ENCODE results near the gene MAP2K2. TPM values are rescaled to one million over a fixed set of nuclear protein-coding genes. Genes with fewer than 3 reads are reported as not detected.

The MAP2K2 gene
- total and polyA plus RNA-seq, 9 of the 15 experiments (the other 6 are each of a cell fraction or from before 2014, with no cell fraction given): 1.0 to 151 (median 58.3) TPM

DNA sequence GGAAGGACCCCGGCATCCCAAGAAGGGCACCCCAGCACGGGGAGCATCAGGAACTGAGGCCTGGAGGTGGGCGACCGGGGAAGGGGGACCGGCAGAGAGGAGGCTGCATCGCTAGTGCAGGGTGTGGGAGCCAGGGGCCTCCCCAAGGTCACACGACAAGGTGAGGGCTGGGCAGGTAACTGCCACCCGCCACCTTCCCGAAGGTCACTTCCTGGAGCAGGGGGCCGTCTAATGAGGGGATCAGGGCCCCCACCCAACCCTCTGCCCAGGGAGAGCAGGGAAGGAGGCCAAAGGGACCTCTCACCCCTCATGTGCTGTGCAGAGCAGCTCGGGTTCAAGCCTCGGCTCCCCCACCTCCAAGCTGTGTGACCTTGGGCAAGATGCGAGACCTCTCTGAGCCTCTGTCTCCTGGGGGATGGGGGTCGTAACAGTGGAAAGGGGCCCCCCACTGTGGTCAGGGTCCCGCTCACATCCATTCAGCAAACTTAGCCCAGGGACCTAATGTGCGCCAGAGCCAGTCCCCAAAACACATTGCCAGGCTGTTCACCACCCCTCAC is 63.2 kb downstream of the MAP2K2 start (continued):
- TF ChIP-seq, protein P1, sequence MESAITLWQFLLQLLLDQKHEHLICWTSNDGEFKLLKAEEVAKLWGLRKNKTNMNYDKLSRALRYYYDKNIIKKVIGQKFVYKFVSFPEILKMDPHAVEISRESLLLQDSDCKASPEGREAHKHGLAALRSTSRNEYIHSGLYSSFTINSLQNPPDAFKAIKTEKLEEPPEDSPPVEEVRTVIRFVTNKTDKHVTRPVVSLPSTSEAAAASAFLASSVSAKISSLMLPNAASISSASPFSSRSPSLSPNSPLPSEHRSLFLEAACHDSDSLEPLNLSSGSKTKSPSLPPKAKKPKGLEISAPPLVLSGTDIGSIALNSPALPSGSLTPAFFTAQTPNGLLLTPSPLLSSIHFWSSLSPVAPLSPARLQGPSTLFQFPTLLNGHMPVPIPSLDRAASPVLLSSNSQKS (CRISPR knock-in tag; IDR thresholded peaks at IDR 0.05): no peak
- no peak for TF ChIP-seq BRD4 (IDR thresholded peaks at IDR 0.05)
- TF ChIP-seq, protein P2, sequence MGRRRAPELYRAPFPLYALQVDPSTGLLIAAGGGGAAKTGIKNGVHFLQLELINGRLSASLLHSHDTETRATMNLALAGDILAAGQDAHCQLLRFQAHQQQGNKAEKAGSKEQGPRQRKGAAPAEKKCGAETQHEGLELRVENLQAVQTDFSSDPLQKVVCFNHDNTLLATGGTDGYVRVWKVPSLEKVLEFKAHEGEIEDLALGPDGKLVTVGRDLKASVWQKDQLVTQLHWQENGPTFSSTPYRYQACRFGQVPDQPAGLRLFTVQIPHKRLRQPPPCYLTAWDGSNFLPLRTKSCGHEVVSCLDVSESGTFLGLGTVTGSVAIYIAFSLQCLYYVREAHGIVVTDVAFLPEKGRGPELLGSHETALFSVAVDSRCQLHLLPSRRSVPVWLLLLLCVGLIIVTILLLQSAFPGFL (CRISPR knock-in tag; IDR thresholded peaks at IDR 0.05): no peak
- TF ChIP-seq KAT7 (CRISPR knock-in tag; IDR thresholded peaks at IDR 0.05; ENCODE audit: borderline replicate concordance): no peak
- TF ChIP-seq RAD51 (IDR thresholded peaks at IDR 0.05; ENCODE audit: borderline replicate concordance, low read depth): no peak
- no peak for TF ChIP-seq SRSF3 (IDR thresholded peaks at IDR 0.05; ENCODE audit: insufficient read depth, low read length)
- 0 out of 2 replicates have a peak, but pooled peaks have one; percentile 52 for TF ChIP-seq CBX1 (IDR thresholded peaks at IDR 0.05; ENCODE audit: low read depth)
- TF ChIP-seq ZFP36 (IDR thresholded peaks at IDR 0.05; ENCODE audit: low read depth, low read length, partially characterized antibody): peak; percentile 81
- no peak for TF ChIP-seq LARP7 (IDR thresholded peaks at IDR 0.05)
- TF ChIP-seq RBM25 (IDR thresholded peaks at IDR 0.05; ENCODE audit: low read depth, low read length, severe bottlenecking): peak; percentile 52
- TF ChIP-seq TEAD4 (IDR thresholded peaks at IDR 0.05; ENCODE audit: low read length): no peak
- TF ChIP-seq TEAD4 (CRISPR knock-in tag; IDR thresholded peaks at IDR 0.05; ENCODE audit: borderline replicate concordance): no peak
- TF ChIP-seq FOXJ2 (tag; IDR thresholded peaks at IDR 0.05): no peak
- TF ChIP-seq, protein P3, sequence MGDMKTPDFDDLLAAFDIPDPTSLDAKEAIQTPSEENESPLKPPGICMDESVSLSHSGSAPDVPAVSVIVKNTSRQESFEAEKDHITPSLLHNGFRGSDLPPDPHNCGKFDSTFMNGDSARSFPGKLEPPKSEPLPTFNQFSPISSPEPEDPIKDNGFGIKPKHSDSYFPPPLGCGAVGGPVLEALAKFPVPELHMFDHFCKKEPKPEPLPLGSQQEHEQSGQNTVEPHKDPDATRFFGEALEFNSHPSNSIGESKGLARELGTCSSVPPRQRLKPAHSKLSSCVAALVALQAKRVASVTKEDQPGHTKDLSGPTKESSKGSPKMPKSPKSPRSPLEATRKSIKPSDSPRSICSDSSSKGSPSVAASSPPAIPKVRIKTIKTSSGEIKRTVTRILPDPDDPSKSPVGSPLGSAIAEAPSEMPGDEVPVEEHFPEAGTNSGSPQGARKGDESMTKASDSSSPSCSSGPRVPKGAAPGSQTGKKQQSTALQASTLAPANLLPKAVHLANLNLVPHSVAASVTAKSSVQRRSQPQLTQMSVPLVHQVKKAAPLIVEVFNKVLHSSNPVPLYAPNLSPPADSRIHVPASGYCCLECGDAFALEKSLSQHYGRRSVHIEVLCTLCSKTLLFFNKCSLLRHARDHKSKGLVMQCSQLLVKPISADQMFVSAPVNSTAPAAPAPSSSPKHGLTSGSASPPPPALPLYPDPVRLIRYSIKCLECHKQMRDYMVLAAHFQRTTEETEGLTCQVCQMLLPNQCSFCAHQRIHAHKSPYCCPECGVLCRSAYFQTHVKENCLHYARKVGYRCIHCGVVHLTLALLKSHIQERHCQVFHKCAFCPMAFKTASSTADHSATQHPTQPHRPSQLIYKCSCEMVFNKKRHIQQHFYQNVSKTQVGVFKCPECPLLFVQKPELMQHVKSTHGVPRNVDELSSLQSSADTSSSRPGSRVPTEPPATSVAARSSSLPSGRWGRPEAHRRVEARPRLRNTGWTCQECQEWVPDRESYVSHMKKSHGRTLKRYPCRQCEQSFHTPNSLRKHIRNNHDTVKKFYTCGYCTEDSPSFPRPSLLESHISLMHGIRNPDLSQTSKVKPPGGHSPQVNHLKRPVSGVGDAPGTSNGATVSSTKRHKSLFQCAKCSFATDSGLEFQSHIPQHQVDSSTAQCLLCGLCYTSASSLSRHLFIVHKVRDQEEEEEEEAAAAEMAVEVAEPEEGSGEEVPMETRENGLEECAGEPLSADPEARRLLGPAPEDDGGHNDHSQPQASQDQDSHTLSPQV (IDR thresholded peaks at IDR 0.05): no peak
- no peak for TF ChIP-seq CREB1 (IDR thresholded peaks at IDR 0.05)
- 0 out of 2 replicates have a peak, but pooled peaks have one; percentile 30 for TF ChIP-seq CREB1 (CRISPR knock-in tag; IDR thresholded peaks at IDR 0.05)
- TF ChIP-seq, protein P4, sequence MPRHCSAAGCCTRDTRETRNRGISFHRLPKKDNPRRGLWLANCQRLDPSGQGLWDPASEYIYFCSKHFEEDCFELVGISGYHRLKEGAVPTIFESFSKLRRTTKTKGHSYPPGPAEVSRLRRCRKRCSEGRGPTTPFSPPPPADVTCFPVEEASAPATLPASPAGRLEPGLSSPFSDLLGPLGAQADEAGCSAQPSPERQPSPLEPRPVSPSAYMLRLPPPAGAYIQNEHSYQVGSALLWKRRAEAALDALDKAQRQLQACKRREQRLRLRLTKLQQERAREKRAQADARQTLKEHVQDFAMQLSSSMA (CRISPR knock-in tag; IDR thresholded peaks at IDR 0.05): no peak
